ENCODE measurements around the gene PIK3C2G. TPM values are rescaled to one million over a fixed set of nuclear protein-coding genes. Genes with fewer than 3 reads are reported as not detected.
"Not testable (repeated sequence)": the region's sequence is repeated elsewhere in the genome, so short reads cannot be mapped to it uniquely, and the experiment has no call there.

Gene PIK3C2G
- total RNA-seq, 1 experiment from 2014 or later, result not detected

DNA sequence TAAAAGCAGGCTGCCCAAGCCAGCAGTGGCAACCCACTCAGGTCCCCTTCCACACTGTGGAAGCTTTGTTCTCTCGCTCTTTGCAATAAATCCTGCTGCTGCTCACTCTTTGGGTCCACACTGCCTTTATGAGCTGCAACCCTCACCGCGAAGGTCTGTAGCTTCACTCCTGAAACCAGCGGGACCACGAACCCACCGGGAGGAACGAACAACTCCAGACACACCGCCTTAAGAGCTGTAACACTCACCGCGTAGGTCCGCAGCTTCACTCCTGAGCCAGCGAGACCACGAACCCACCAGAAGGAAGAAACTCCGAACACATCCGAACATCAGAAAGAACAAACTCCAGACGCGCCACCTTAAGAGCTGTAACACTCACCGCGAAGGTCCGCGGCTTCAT, 239.4 kb downstream of the PIK3C2G start:
- CTCF ChIA-PET; DNase-seq (ENCODE audit: low read depth, low spot score); H4K20me1 ChIP-seq (ENCODE audit: insufficient read depth); H3K4me3 ChIP-seq (replicated peaks in 1 of 2; ENCODE audit: low read depth in 1 of 2, low read length in 2 of 2); H3K9me2 ChIP-seq (ENCODE audit: insufficient read depth); ATAC-seq; H3K4me1 ChIP-seq (ENCODE audit: control insufficient read depth in 1 of 2, insufficient read depth in 2 of 2, low read length in 2 of 2); H3K36me3 ChIP-seq (ENCODE audit: control insufficient read depth in 1 of 2, insufficient read depth in 2 of 2, low read length in 2 of 2); BruUV-seq (replicated peaks); POLR2A ChIA-PET; H2AFZ ChIP-seq (ENCODE audit: low read depth, low read length, poor library complexity, severe bottlenecking); H3K27me3 ChIP-seq (ENCODE audit: insufficient read depth, low read length); H3K79me2 ChIP-seq (ENCODE audit: insufficient read depth, low read length); H3K9ac ChIP-seq (ENCODE audit: low read length); H3K9me3 ChIP-seq (ENCODE audit: control insufficient read depth in 1 of 2, insufficient read depth in 1 of 2, low read depth in 1 of 2, low read length in 2 of 2); intact Hi-C loops (cut with micrococcal nuclease); H3K27ac ChIP-seq (ENCODE audit: low read depth, low read length); H3K4me2 ChIP-seq (ENCODE audit: low read length): not testable (repeated sequence)
- RAD21 ChIA-PET (ENCODE audit: low non-redundant PET in 1 of 2, low total read pairs in 2 of 2, uncharacterized antibody in 2 of 2, unreplicated experiment in 2 of 2), result interaction anchor here in 1 of 2 experiments (0.7 kb wide), 1 partner anchor 239 kb away, joined by 7 read pairs; no protein-coding TSS in a partner anchor

DNA sequence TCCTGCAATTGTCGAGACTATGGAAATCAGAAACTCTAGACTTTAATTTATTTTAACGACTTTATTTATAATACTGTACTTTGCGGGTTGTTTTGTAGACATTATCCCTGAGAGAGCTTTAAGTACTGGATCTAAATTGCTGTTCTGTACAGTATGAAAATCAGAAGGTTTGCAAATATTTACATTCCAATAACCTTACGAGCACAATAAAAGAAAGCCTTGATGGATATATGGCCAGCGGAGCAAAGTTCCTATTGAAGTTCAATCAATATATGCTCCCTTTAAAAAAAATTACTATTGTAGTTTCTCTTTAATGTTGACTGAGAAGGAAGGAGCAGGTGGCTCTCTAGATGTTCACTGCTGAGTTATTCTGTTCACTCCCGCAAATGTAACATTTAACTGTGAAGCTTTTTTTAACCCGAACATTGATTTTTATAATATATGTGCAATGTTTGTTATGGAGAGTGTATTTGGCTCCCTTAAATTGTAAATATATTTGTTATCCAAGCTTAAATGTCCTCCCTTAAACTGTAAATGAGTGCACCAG, 241.2 kb downstream of the PIK3C2G start:
- no peak overlapping the region for H3K4me2 ChIP-seq (ENCODE audit: low read length)
- H3K79me2 ChIP-seq (ENCODE audit: insufficient read depth, low read length), result no peaks in the 10 kb centered on the region
- CTCF ChIA-PET, result no interaction called here
- no peak overlapping the region for H3K27ac ChIP-seq (ENCODE audit: low read depth, low read length)
- H3K27me3 ChIP-seq (ENCODE audit: insufficient read depth, low read length), result no peaks in the 10 kb centered on the region
- H3K4me1 ChIP-seq (ENCODE audit: control insufficient read depth in 1 of 2, insufficient read depth in 2 of 2, low read length in 2 of 2), result no peaks in the 10 kb centered on the region
- no peaks in the 10 kb centered on the region for H3K36me3 ChIP-seq (ENCODE audit: control insufficient read depth in 1 of 2, insufficient read depth in 2 of 2, low read length in 2 of 2)
- H4K20me1 ChIP-seq (ENCODE audit: insufficient read depth), result no peaks in the 10 kb centered on the region
- no TSS peak for BruUV-seq (replicated peaks)
- RAD21 ChIA-PET (ENCODE audit: low non-redundant PET in 1 of 2, low total read pairs in 2 of 2, uncharacterized antibody in 2 of 2, unreplicated experiment in 2 of 2), result no interaction called here
- POLR2A ChIA-PET, result no interaction called here
- no peak overlapping the region for H3K4me3 ChIP-seq (replicated peaks in 1 of 2; ENCODE audit: low read depth in 1 of 2, low read length in 2 of 2)
- no peaks in the 10 kb centered on the region for H3K9me3 ChIP-seq (ENCODE audit: control insufficient read depth in 1 of 2, insufficient read depth in 1 of 2, low read depth in 1 of 2, low read length in 2 of 2)
- intact Hi-C loops (cut with micrococcal nuclease), result no loop called here
- ATAC-seq, result no peak
- TF ChIP-seq JUND (IDR thresholded peaks at IDR 0.05), result no peak
- TF ChIP-seq EZH2 (IDR thresholded peaks at IDR 0.05), result no peak
- no peak for TF ChIP-seq POLR2A (IDR thresholded peaks at IDR 0.05; ENCODE audit: borderline replicate concordance, extremely low read depth, insufficient read depth, insufficient read length)
- TF ChIP-seq, protein P1, sequence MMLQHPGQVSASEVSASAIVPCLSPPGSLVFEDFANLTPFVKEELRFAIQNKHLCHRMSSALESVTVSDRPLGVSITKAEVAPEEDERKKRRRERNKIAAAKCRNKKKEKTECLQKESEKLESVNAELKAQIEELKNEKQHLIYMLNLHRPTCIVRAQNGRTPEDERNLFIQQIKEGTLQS (IDR thresholded peaks at IDR 0.05), result no peak
- TF ChIP-seq FOSL1 (IDR thresholded peaks at IDR 0.05; ENCODE audit: low read depth), result no peak
- TF ChIP-seq TCF7L2 (IDR thresholded peaks at IDR 0.05; ENCODE audit: borderline replicate concordance, extremely low read depth, insufficient read depth, insufficient read length), result no peak
- TF ChIP-seq EZH2phosphoT487 (IDR thresholded peaks at IDR 0.05; ENCODE audit: borderline replicate concordance), result no peak
- TF ChIP-seq RAD21 (IDR thresholded peaks at IDR 0.05; ENCODE audit: low read depth), result no peak
- TF ChIP-seq, protein P2, sequence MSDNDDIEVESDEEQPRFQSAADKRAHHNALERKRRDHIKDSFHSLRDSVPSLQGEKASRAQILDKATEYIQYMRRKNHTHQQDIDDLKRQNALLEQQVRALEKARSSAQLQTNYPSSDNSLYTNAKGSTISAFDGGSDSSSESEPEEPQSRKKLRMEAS (IDR thresholded peaks at IDR 0.05), result no peak
- no peak for TF ChIP-seq POLR2AphosphoS5 (IDR thresholded peaks at IDR 0.05; ENCODE audit: low read depth, low read length)
- no peak for TF ChIP-seq EGR1 (IDR thresholded peaks at IDR 0.05; ENCODE audit: low read depth)
- TF ChIP-seq, protein P3, sequence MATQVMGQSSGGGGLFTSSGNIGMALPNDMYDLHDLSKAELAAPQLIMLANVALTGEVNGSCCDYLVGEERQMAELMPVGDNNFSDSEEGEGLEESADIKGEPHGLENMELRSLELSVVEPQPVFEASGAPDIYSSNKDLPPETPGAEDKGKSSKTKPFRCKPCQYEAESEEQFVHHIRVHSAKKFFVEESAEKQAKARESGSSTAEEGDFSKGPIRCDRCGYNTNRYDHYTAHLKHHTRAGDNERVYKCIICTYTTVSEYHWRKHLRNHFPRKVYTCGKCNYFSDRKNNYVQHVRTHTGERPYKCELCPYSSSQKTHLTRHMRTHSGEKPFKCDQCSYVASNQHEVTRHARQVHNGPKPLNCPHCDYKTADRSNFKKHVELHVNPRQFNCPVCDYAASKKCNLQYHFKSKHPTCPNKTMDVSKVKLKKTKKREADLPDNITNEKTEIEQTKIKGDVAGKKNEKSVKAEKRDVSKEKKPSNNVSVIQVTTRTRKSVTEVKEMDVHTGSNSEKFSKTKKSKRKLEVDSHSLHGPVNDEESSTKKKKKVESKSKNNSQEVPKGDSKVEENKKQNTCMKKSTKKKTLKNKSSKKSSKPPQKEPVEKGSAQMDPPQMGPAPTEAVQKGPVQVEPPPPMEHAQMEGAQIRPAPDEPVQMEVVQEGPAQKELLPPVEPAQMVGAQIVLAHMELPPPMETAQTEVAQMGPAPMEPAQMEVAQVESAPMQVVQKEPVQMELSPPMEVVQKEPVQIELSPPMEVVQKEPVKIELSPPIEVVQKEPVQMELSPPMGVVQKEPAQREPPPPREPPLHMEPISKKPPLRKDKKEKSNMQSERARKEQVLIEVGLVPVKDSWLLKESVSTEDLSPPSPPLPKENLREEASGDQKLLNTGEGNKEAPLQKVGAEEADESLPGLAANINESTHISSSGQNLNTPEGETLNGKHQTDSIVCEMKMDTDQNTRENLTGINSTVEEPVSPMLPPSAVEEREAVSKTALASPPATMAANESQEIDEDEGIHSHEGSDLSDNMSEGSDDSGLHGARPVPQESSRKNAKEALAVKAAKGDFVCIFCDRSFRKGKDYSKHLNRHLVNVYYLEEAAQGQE (IDR thresholded peaks at IDR 0.05; ENCODE audit: low read depth), result no peak
- no peak for TF ChIP-seq SIN3A (IDR thresholded peaks at IDR 0.05; ENCODE audit: low read depth)
- TF ChIP-seq, protein P4, sequence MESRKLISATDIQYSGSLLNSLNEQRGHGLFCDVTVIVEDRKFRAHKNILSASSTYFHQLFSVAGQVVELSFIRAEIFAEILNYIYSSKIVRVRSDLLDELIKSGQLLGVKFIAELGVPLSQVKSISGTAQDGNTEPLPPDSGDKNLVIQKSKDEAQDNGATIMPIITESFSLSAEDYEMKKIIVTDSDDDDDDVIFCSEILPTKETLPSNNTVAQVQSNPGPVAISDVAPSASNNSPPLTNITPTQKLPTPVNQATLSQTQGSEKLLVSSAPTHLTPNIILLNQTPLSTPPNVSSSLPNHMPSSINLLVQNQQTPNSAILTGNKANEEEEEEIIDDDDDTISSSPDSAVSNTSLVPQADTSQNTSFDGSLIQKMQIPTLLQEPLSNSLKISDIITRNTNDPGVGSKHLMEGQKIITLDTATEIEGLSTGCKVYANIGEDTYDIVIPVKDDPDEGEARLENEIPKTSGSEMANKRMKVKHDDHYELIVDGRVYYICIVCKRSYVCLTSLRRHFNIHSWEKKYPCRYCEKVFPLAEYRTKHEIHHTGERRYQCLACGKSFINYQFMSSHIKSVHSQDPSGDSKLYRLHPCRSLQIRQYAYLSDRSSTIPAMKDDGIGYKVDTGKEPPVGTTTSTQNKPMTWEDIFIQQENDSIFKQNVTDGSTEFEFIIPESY (IDR thresholded peaks at IDR 0.05; ENCODE audit: extremely low read depth, insufficient replicate concordance, low read length), result no peak
- TF ChIP-seq ZNF274 (IDR thresholded peaks at IDR 0.05; ENCODE audit: low read depth, low read length), result no peak
- no peak for TF ChIP-seq SP1 (IDR thresholded peaks at IDR 0.05; ENCODE audit: low read depth)
- no peak for DNase-seq (ENCODE audit: low read depth, low spot score)
- no peak overlapping the region for H3K9ac ChIP-seq (ENCODE audit: low read length)
- H2AFZ ChIP-seq (ENCODE audit: low read depth, low read length, poor library complexity, severe bottlenecking), result no peak overlapping the region
- no peaks in the 10 kb centered on the region for H3K9me2 ChIP-seq (ENCODE audit: insufficient read depth)

All from HCT116 (cell line).